Dendritic cell treated with granulocyte-macrophage colony-stimulating factor and Interleukin-4, amounts not matched to agents 40 ng/mL and 50 ng/mL, for 4 days (primary cell): ENCODE data around the gene SLC25A13.
"Not testable (repeated sequence)": the region's sequence is repeated elsewhere in the genome, so short reads cannot be mapped to it uniquely, and the experiment has no call there.

ENCODE experiments used
- H3K27ac Mint-ChIP-seq: one replicate; pipeline ENCODE4 v1.8.0; 2022; ENCODE audit warnings: mild to moderate bottlenecking, mixed read lengths
- H3K27me3 Mint-ChIP-seq: one replicate; pipeline ENCODE4 v1.8.0; 2022; ENCODE audit warnings: mild to moderate bottlenecking, mixed read lengths
- H3K36me3 Mint-ChIP-seq: one replicate; pipeline ENCODE4 v1.8.0; 2022; ENCODE audit warnings: low read depth, mixed read lengths
- H3K4me1 Mint-ChIP-seq: one replicate; pipeline ENCODE4 v1.8.0; 2022; ENCODE audit warnings: low read depth, mixed read lengths
- H3K4me3 Mint-ChIP-seq: one replicate; pipeline ENCODE4 v1.8.0; 2022; ENCODE audit warnings: mild to moderate bottlenecking, moderate library complexity, mixed read lengths
- H3K9me3 Mint-ChIP-seq: one replicate; pipeline ENCODE4 v1.8.0; 2022; ENCODE audit warnings: mixed read lengths
- intact Hi-C: fragments of 100-400 bp; cut with micrococcal nuclease; formaldehyde crosslinking; loops from one replicate; pipeline ENCODE4 v1.15.0; 2022

The SLC25A13 gene

DNA sequence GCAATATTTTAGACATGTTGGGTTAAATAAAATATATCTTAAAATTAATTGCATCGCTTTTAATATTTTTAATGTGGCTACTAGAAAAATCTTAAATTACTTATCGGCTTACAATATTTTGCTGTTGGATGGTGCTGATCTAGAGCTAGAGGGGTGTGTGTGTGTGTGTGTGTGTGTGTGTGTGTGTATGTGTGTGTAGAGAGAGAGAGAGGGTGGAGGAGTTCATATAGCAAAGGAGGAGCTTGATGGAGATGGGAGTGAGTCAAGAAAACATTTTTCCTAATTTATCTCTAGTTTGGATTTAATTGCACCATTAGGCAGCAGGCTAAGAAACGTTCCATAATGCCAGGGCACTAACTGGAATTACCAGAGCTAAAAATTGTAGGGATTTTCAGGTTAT lies 10.4 kb upstream of the SLC25A13 start:
- Mint-ChIP-seq H3K4me1 (no peaks in the 10 kb centered on the region), H3K27me3 (peaks cover 2% of the 10 kb centered on the region), H3K36me3 (no peaks in the 10 kb centered on the region), H3K4me3 (no peak overlapping the region), H3K9me3 (no peaks in the 10 kb centered on the region), H3K27ac (no peak overlapping the region)
- intact Hi-C loops: no loop called here

DNA sequence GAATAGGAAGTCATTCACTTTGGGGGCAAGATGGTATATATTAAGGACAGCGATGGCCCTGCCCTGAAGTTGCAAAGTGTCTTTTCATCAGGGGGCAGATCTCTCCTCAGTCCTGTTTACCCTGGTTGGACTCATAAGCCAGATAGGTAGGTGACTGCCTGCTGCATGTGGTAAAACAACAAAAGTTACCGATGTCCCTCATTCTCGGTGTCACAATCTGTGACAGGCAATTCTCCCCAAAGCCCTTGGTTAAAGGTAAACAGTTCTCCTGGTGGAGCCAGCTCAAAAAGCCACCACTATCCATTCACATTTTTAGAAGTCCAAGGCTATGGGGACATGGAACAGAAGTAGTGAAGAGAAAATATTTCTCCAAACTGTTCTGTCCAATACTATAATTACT lies 9.9 kb upstream of the SLC25A13 start:
- Mint-ChIP-seq H3K27ac (no peak overlapping the region), H3K4me3 (no peak overlapping the region), H3K9me3 (no peaks in the 10 kb centered on the region), H3K27me3 (peaks cover 2% of the 10 kb centered on the region), H3K4me1 (no peaks in the 10 kb centered on the region), H3K36me3 (no peaks in the 10 kb centered on the region)
- intact Hi-C loops: no loop called here

DNA sequence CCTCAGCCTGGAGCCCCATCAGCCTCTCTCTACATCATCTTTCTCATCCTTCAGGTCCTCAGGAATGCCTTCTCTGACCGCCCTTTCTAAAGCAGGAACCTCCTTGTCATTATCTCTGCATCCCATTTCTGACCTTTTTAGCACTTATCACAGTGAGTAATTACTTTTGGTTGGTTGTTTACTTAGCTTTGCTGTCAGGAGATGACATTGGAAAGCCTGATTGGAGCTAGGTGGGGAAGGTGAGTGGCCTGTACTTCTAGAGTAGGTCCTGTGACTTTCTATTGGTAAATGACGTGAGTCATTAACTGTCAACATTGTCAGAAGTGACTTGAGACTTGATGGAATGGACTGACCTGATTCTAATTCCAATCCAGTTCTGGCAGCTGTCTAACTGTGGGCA lies 9.3 kb upstream of the SLC25A13 start:
- Mint-ChIP-seq H3K27ac (no peak overlapping the region), H3K27me3 (peaks cover 2% of the 10 kb centered on the region), H3K4me1 (no peaks in the 10 kb centered on the region), H3K36me3 (no peaks in the 10 kb centered on the region), H3K9me3 (no peaks in the 10 kb centered on the region), H3K4me3 (no peak overlapping the region)
- intact Hi-C loops: no loop called here

DNA sequence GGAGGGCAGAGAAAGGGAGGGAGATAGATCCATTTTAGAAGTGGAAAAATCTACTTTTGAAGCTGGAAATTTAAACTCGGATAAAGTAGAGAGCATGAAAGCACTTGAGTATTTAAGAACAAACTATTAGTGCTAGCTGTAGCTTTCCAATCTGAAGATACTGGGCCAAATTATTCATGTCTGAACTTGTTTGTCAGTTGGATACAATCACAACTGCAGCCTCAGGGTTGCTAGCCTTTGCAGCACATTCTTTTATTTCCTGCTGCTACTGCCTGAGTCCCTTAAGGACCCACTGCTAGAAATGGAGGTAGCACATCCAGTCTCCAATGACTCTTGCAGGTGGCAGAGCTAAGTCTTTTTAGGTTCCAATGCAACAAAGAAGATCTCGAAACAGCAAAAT lies 8.3 kb upstream of the SLC25A13 start:
- Mint-ChIP-seq H3K27me3 (peaks cover 2% of the 10 kb centered on the region), H3K27ac (no peak overlapping the region), H3K9me3 (no peaks in the 10 kb centered on the region), H3K36me3 (no peaks in the 10 kb centered on the region), H3K4me1 (no peaks in the 10 kb centered on the region), H3K4me3 (no peak overlapping the region)
- intact Hi-C loops: no loop called here

DNA sequence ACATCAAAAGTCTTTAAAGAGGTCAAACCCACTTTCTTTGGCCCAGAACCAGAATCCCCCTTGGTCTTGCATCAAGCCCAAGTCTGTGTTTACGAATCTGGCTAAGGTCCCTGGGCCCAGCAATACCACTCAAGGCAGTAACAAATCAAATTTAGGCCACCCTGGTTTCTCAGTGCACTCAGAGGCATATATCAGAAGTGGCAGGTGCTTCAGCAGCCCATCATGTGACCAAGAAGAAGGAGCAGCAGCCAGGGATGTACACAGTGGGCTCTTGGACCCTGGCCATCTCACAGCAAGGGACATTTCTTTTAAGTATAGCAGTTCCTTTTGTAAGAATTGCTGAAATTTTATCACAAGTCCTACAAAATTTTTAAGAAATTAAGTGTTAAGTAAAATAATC lies 7.3 kb upstream of the SLC25A13 start:
- H3K27ac Mint-ChIP-seq: no peak overlapping the region
- H3K27me3 Mint-ChIP-seq: peaks cover 2% of the 10 kb centered on the region
- intact Hi-C loops: loop anchor here (10.0 kb wide), 1 partner anchor 1956 kb away; the partner anchor contains the start of gene BRI3
- no peaks in the 10 kb centered on the region for H3K4me1 Mint-ChIP-seq
- H3K4me3 Mint-ChIP-seq: no peak overlapping the region
- no peaks in the 10 kb centered on the region for H3K9me3 Mint-ChIP-seq
- no peaks in the 10 kb centered on the region for H3K36me3 Mint-ChIP-seq

DNA sequence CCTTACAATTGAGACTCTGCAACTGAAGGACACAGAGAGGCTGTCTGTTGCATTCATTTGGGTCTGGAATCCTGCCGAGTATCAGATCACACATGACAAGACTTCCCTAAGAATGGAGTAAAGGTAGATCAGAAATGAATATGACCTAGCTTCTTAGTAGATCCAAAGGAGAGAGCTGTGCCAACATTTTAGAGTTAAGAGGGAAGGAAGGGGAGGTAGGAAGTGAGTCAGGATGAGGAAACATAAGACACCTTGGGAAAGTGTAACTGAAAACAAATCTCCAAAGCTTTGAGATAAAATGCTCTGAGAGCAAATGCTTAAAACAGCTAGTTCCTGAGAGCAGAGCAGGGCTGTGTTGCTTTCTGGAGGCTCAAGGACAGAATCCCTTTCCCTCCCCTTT lies 6.1 kb upstream of the SLC25A13 start:
- no peaks in the 10 kb centered on the region for H3K4me1 Mint-ChIP-seq
- H3K9me3 Mint-ChIP-seq: no peaks in the 10 kb centered on the region
- no peaks in the 10 kb centered on the region for H3K36me3 Mint-ChIP-seq
- no peak overlapping the region for H3K27ac Mint-ChIP-seq
- no peak overlapping the region for H3K4me3 Mint-ChIP-seq
- intact Hi-C loops: loop anchor here (10.0 kb wide), 1 partner anchor 1957 kb away; the partner anchor contains the start of gene BRI3
- peaks cover 2% of the 10 kb centered on the region for H3K27me3 Mint-ChIP-seq

DNA sequence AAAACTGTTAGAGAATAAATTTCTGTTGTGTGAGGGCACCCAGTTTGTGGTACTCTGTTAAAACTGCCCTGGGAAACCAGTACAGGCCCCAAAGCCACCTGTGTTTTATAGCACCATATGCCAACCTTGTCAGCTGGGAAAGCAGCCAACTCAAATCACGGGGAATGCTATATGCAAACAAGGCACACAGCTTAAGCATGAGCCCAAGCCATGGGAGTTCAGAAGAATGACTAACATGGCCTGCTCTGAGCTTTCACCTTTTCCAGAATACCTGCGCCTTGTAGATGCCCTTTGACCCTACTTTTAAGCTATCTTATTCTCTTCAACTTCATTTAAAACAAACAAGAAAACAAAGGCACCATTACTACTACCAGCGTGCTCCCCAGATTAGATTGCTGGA lies 5.5 kb upstream of the SLC25A13 start:
- Mint-ChIP-seq H3K9me3 (no peaks in the 10 kb centered on the region), H3K4me1 (peaks cover 2% of the 10 kb centered on the region), H3K27me3 (no peaks in the 10 kb centered on the region), H3K27ac (no peak overlapping the region), H3K4me3 (no peak overlapping the region), H3K36me3 (no peaks in the 10 kb centered on the region)
- intact Hi-C loops: loop anchor here (10.0 kb wide), 1 partner anchor 1957 kb away; the partner anchor contains the start of gene BRI3

DNA sequence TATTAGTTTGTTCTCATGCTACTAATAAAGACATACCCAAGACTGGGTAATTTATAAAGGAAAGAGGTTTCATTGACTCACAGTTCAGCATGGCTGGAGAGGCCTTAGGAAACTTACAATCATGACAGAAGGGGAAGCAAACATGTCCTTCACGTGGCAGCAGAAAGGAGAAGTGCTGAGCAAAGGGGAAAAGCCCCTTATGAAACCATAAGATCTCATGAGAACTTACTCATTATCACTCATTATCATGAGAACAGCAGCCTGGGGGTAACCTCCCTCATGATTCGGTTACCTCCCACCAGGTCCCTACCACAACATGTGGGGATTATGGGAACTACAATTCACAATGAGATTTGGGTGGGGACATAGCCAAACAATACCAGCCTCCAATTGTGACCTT lies 4.9 kb upstream of the SLC25A13 start:
- not testable (repeated sequence) for H3K4me1 Mint-ChIP-seq, H3K27me3 Mint-ChIP-seq, H3K4me3 Mint-ChIP-seq, H3K36me3 Mint-ChIP-seq, H3K27ac Mint-ChIP-seq, H3K9me3 Mint-ChIP-seq
- intact Hi-C loops: loop anchor here (10.0 kb wide), 1 partner anchor 1958 kb away; the partner anchor contains the start of gene BRI3

DNA sequence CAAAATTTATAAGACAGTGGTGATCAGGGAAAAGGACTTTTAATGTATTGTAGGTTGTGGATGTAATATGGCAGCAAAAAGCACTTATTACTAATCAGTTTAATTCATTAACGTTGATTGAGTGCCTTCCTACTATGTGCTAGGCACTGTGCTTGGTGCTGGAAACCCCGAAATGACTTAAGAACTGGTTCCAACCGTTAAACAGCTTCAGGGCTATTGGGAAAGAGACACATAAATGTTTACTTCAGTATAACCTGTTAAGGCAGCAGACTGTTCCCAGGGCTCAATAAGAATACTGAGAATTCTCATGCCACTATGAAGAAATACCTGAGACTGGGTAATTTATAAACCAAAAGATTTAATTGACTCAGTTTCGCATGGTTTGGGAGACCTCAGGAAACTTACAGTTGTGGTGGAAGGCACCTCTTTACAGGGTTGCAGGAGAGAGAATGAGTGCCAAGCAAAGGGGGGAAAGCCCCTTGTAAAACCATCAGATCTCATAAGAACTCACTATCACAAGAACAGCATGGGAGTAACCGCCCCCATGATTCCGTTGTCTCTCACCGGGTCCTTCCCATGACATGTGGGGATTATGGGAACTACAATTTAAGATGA lies 1.1 kb upstream of the SLC25A13 start:
- intact Hi-C loops: loop anchor here (5.0 to 10.0 kb wide), 2 partner anchors 704 to 1962 kb away; partner anchors contain the start of gene BRI3
- H3K9me3 Mint-ChIP-seq: no peaks in the 10 kb centered on the region
- no peak overlapping the region for H3K27ac Mint-ChIP-seq
- H3K4me3 Mint-ChIP-seq: no peak overlapping the region
- H3K36me3 Mint-ChIP-seq: peaks cover 11% of the 10 kb centered on the region
- H3K27me3 Mint-ChIP-seq: no peaks in the 10 kb centered on the region
- peaks cover 28% of the 10 kb centered on the region for H3K4me1 Mint-ChIP-seq

DNA sequence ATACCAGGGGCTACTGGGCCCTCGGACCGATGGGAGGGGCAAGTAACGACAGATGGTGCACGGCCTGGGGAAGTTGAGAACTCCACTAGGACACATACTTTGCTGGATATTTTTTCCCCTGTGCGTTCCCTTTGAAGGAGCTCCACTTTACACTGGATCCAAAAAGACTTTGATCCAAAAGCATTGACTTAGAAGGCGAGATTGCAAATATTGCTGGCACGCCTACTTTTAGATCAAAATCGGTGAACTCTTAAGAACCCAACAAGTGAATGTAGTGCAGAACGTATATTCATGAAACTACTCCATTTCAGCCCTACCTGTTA lies 436 bp upstream of the SLC25A13 start:
- H3K27ac Mint-ChIP-seq: peak overlapping the region; percentile 96
- peaks cover 34% of the 10 kb centered on the region for H3K4me1 Mint-ChIP-seq
- peaks cover 16% of the 10 kb centered on the region for H3K36me3 Mint-ChIP-seq
- H3K27me3 Mint-ChIP-seq: no peaks in the 10 kb centered on the region
- no peaks in the 10 kb centered on the region for H3K9me3 Mint-ChIP-seq
- intact Hi-C loops: loop anchor here (5.0 to 10.0 kb wide), 2 partner anchors 705 to 1962 kb away; partner anchors contain the start of gene BRI3
- peak overlapping the region; percentile 89 for H3K4me3 Mint-ChIP-seq

DNA sequence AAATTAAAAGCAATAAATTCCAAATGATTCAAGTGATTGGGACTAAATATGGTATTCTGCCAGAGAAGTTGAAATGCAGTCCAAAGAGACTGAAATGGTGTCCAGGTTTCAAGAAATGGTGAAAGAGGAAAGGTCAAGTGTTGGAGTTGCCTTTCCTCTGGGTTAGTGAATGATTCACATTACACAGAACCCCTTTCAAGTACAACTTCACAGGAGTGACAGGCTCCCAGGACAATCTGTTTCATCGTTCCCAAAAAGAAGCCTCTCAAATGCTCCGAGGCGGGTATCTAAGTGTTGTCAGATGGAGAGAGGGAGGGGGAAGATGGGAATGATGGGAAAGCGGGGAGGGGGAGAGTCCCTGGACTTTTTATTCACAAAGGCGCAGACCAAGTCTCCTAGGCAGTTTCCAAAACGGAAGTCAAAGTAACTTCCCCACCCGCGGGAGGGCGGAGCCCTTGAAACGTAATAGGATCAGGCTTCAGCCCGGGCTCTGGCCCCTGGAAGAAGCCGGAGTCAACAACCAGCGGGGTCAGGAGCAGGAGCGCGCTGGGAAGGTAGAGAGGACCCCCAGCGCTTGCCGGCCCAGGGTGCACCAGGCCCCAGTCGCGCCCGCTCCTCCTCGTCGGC lies 754 bp downstream of the SLC25A13 start:
- no peaks in the 10 kb centered on the region for H3K9me3 Mint-ChIP-seq
- peak overlapping the region; percentile 96 for H3K27ac Mint-ChIP-seq
- peak overlapping the region; percentile 89 for H3K4me3 Mint-ChIP-seq
- peaks cover 16% of the 10 kb centered on the region for H3K36me3 Mint-ChIP-seq
- no peaks in the 10 kb centered on the region for H3K27me3 Mint-ChIP-seq
- intact Hi-C loops: loop anchor here (5.0 to 10.0 kb wide), 2 partner anchors 706 to 1964 kb away; partner anchors contain the start of gene BRI3
- peaks cover 42% of the 10 kb centered on the region for H3K4me1 Mint-ChIP-seq

DNA sequence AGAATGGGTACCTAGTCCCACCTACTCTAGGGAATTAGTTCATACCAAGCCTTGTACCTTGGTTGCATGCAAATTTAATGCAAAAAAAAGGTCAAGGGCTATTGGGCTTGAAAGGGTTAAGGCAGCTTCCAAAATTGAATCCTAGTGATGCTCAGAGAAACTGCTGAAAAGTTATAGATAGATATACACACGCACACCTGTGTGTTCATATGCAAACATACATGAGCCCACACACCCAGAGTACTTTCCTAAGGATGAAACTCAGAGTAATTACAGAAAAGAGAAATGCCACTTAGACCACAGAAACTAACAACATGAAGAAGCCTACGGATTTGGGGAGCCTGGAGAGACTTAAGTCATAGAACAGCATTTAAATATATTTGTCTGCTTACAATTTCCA lies 1.5 kb downstream of the SLC25A13 start:
- Mint-ChIP-seq H3K9me3 (no peaks in the 10 kb centered on the region), H3K36me3 (peaks cover 16% of the 10 kb centered on the region), H3K4me3 (peak overlapping the region; percentile 89), H3K27me3 (no peaks in the 10 kb centered on the region), H3K4me1 (peaks cover 43% of the 10 kb centered on the region), H3K27ac (peak overlapping the region; percentile 96)
- intact Hi-C loops: loop anchor here (5.0 to 10.0 kb wide), 2 partner anchors 707 to 1964 kb away; partner anchors contain the start of gene BRI3

DNA sequence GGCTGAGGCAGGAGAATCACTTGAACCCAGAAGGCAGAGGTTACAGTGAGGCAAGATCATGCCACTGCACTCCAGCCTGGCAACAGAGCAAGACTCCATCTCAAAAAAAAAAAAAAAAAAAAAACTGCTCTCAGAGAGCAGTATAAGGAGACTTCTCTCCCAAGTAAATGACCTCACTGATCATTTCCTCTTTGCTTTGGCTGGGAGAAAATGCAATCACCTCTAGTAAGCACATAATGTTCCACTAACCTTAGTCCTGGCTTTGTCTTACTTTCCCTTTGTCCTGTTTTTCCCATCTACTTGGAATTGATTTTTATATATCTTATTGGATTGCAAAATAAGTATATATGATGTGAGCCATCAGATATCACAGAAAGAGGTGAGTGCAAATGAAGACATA lies 2.5 kb downstream of the SLC25A13 start:
- Mint-ChIP-seq H3K4me1 (peaks cover 53% of the 10 kb centered on the region), H3K27ac (no peak overlapping the region), H3K4me3 (no peak overlapping the region), H3K27me3 (no peaks in the 10 kb centered on the region), H3K9me3 (no peaks in the 10 kb centered on the region), H3K36me3 (peaks cover 16% of the 10 kb centered on the region)
- intact Hi-C loops: loop anchor here (10.0 kb wide), 1 partner anchor 385 kb away; the partner anchor contains the start of gene SEM1

DNA sequence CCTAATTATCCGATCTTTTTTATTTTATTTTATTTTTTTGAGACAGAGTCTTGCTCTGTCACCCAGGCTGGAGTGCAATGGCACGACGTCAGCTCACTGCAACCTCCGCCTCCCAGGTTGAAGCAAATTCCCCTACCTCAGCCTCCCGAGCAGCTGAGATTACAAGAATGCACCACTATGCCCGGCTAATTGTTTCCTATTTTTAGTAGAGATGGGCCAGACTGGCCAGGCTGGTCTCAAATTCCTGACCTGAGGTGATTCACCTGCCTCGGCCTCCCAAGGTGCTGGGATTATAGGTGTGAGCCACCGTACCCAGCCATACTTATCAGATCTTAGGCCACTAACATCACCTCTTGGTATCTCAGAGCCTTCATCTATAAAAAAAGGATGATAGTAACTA lies 4.9 kb downstream of the SLC25A13 start:
- peaks cover 67% of the 10 kb centered on the region for H3K4me1 Mint-ChIP-seq
- intact Hi-C loops: loop anchor here (10.0 kb wide), 1 partner anchor 388 kb away; the partner anchor contains the start of gene SEM1
- H3K4me3 Mint-ChIP-seq: no peak overlapping the region
- no peak overlapping the region for H3K27ac Mint-ChIP-seq
- H3K9me3 Mint-ChIP-seq: no peaks in the 10 kb centered on the region
- H3K36me3 Mint-ChIP-seq: peaks cover 26% of the 10 kb centered on the region
- no peaks in the 10 kb centered on the region for H3K27me3 Mint-ChIP-seq
